ENCODE measurements around the gene CASP8.

GRCh38 chr2:201329409-201329808 is 69.1 kb downstream of the CASP8 start:
- TF ChIP-seq HMGN3 (IDR thresholded peaks at IDR 0.05; ENCODE audit: borderline replicate concordance, extremely low read depth, insufficient read length, low read depth, low read length) (no peak), CREM (IDR thresholded peaks at IDR 0.05; ENCODE audit: low read depth) (no peak), PHF8 (IDR thresholded peaks at IDR 0.05; ENCODE audit: borderline replicate concordance, low read length) (no peak)
